Spleen (tissue), 7 donors: ENCODE results near the gene RALGAPA1.

Experiments
- CTCF ChIP-seq, 11 experiments: fragments of 200-600 bp in 7 of 11; fragments of 450-650 bp in 4 of 11; sonication (generic) in 4 of 11; IDR thresholded peaks in 8 of 11; conservative IDR thresholded peaks in 3 of 11; 1 replicate in 7 of 11; 2 replicates in 4 of 11; pipeline versions ENCODE4 v1.4.0 to v1.8.0; 2016 to 2021; ENCODE audit warnings: antibody characterized with exemption in 11 of 11, inconsistent platforms in 4 of 11, mild to moderate bottlenecking in 1 of 11
- POLR2A ChIP-seq, 3 donors: fragments of 450-650 bp; IDR thresholded peaks; one replicate each; pipeline ENCODE4 v1.5.1; 2017; ENCODE audit warnings: antibody characterized with exemption in 3 of 3, mild to moderate bottlenecking in 1 of 3
- donor health status: DM: no; HTN: no; CAD: no; lungs with moderate emphysema.
- donor health status: DM: no; HTN: no; CAD: no.
- donor health status: DM: no; HTN: no; CAD: no.

- TF ChIP-seq CTCF (IDR thresholded peaks at IDR 0.05 in 8 of 11, conservative IDR thresholded peaks at IDR 0.05 in 3 of 11), result no peak
- TF ChIP-seq POLR2A (IDR thresholded peaks at IDR 0.05), result no peak
These were observed 67.6 kb downstream of the RALGAPA1 start for GRCh38 chr14:35741345-35742031.
